GM12865 (cell line): ENCODE results near the gene EFCAB9.
"Not testable (repeated sequence)": the region's sequence is repeated elsewhere in the genome, so short reads cannot be mapped to it uniquely, and the experiment has no call there.

Experiments used
- DNase-seq: peaks from one replicate; pipeline ENCODE4 v3.0.0; 2010; ENCODE audit warnings: low read depth
- H3K4me3 ChIP-seq: 2 replicates; pipeline ENCODE4 v1.5.1; 2011; ENCODE audit warnings: mild to moderate bottlenecking, low read depth, low read length, control low read depth
- TF ChIP-seq, protein P1 (sequence below): IDR thresholded peaks from 2 replicates; pipeline ENCODE4 v1.5.1; 2011; ENCODE audit warnings: low read length, control low read depth, low read depth, inconsistent platforms; ENCODE audit not compliant: insufficient read depth; ENCODE audit errors: missing control alignments

EFCAB9 gene

DNA sequence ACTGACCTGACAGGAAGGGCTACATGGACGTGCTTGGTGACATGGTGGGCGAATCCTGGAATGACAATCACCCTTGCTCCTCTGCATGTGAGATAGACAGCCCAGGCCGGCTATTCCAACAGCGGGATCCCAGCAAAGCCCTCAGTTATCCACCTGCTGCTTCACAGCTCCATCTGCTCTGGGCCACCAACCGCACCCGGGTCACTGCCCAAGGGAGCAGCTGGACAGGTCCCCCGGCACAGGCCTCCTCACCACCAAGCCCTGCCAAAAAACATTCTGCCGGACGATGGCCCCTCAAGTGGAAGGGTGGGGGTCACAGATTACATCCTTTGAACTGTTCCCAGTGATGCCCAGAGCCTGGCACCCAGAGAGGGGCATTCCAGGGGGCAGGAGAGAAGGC lies 45.6 kb upstream of the EFCAB9 start:
- TF ChIP-seq, protein P1, sequence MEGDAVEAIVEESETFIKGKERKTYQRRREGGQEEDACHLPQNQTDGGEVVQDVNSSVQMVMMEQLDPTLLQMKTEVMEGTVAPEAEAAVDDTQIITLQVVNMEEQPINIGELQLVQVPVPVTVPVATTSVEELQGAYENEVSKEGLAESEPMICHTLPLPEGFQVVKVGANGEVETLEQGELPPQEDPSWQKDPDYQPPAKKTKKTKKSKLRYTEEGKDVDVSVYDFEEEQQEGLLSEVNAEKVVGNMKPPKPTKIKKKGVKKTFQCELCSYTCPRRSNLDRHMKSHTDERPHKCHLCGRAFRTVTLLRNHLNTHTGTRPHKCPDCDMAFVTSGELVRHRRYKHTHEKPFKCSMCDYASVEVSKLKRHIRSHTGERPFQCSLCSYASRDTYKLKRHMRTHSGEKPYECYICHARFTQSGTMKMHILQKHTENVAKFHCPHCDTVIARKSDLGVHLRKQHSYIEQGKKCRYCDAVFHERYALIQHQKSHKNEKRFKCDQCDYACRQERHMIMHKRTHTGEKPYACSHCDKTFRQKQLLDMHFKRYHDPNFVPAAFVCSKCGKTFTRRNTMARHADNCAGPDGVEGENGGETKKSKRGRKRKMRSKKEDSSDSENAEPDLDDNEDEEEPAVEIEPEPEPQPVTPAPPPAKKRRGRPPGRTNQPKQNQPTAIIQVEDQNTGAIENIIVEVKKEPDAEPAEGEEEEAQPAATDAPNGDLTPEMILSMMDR = no peak
- H3K4me3 ChIP-seq = no peak overlapping the region
- DNase-seq = no peak

DNA sequence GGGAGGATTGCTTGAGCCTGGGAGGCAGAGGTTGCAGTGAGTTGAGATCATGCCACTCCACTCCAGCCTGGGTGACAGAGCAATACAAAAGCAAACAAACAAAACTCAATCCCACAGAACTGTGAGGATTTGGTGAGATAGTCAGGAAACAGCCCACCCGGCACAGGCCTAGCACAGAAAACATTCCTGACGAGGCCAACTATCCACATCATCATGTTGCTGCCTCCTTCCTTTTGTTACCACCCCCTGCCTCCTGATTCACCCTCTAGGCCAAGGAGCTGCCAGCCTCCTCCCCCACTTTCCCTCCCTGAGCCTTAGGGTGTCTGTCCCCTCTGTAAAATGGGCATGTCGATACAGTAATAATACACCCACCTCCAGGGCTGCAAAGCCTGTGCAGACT lies 44.9 kb upstream of the EFCAB9 start:
- TF ChIP-seq, protein P1 = no peak
- no peak for DNase-seq
- no peak overlapping the region for H3K4me3 ChIP-seq

DNA sequence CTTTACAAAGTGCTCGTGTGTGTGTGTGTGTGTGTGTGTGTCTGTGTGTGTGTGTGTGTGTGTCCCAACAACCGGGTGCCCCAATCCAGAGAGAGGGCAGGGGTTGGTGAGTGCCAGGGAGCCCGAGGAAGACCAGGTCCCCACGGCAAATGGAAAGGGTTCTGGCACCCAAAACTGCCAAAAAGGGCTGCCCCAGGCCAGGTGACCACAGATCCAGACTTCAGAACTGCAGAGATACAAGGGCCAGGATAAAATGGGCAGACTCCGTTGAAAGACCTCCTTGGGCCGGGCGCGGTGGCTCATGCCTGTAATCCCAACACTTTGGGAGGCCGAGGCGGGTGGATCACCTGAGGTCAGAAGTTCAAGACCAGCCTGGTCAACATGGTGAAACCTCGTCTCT lies 44.5 kb upstream of the EFCAB9 start:
- not testable (repeated sequence) for H3K4me3 ChIP-seq, DNase-seq

DNA sequence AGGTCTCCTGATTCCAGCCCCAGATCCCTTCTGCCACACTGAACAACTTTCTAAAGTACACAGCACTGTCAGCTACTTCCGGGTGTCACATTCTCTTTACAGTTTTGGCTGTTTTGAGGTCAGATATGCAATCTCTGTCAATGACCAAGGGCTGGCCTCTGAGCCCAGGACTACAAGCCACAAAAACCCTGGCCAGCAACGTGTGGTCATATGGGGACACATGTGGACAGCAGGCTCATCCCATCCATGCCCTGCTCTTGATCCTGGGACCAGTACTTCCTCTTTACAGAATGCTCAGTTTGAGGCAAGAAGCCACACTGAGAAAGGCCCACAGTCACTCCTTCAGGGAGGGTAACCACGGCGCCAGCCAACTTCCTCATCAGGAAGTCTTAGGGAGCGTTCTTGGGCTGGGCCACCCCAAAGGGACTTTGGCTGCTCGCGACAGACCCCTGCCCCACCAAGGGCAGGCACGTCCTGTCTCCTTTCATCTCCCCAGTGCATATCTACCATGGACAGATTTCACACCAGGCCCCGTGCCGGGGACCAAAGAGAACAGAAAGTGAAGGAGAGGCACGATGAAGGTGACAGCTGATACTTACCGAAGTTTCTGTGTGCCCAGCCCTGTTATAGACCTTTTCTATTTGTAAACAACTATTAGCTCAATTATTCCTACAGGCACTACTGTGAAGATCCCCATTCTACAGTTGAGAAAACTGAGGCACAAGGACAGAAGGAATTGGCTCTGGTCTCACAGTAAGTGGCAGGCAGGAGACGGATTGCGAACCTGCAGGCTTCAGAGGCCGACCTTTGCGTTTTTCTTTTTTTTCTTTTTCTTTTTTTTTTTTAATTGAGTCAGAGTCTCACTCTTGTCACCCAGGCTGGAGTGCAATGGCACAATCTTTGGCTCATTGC lies 43.2 kb upstream of the EFCAB9 start:
- TF ChIP-seq, protein P1 = no peak
- no peak overlapping the region; the same call in none of the 2 replicates for H3K4me3 ChIP-seq
- peak; percentile 58 for DNase-seq

DNA sequence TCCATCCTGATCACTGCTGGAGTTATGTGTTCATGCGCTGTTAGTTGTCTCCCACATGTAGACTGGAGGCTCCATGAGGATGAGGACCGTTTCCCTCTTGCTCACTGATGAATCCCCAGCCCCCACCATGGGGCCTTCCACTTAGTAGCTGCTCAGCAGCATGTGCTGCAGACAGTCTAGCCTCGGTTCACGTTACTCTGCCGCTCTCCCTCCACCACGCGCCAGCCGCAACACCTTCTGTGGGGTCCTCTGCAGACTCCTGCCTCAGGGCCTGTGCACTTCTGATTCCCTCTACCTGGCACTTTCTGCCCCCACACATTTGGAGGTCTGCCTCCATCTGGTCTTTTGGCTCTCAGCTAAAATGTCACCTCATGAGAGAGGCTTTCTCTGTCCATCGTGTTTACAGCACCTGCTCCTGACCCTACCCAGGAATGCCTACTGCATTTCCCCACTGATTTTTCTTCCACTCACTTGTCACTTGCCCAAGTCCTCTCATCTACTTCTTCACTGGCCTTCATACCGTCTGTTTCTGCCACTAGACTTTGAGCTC lies 42.2 kb upstream of the EFCAB9 start:
- no peak for DNase-seq

DNA sequence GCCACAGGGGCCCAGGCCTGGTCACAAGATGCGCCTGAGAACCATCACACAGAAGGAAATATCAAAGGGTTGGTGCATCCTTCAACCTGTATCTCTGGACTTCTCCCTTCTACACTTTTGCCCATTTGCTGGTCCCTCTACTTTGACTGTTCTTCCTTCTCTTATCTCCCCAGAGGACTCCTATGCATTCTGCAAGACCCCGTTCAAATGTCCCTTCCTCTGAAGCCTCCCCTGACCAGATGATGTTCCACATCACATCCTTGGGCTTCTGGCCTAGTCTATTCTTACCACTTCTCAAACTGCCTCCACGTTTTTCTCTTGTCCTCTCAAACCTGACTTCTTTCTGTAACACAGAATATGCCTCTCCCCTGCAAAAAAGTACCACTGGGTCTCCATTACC lies 40.3 kb upstream of the EFCAB9 start:
- no peak for DNase-seq
- TF ChIP-seq, protein P1 = no peak
- no peak overlapping the region for H3K4me3 ChIP-seq

More for the DNA sequence above, 42.2 kb upstream of the EFCAB9 start:
- TF ChIP-seq, protein P1 = no peak
- no peak overlapping the region for H3K4me3 ChIP-seq

DNA sequence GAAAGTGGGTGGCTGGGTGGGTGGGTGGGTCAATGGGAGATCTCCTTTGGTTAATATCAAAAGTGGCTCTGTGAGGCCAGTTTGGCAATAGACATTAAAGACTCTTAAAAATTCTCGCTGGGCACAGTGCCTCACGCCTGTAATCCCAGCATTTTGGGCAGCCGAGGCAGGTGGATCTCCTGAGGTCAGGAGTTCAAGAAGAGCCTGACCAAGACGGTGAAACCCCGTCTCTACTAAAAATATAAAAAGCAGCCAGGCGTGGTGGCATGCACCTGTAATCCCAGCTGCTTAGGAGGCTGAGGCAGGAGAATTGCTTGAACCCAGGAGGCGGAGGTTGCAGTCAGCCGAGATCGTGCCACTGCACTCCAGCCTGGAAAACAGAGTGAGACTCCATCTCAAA lies 38.9 kb upstream of the EFCAB9 start:
- DNase-seq = peak; percentile 48
- H3K4me3 ChIP-seq = not testable (repeated sequence)

DNA sequence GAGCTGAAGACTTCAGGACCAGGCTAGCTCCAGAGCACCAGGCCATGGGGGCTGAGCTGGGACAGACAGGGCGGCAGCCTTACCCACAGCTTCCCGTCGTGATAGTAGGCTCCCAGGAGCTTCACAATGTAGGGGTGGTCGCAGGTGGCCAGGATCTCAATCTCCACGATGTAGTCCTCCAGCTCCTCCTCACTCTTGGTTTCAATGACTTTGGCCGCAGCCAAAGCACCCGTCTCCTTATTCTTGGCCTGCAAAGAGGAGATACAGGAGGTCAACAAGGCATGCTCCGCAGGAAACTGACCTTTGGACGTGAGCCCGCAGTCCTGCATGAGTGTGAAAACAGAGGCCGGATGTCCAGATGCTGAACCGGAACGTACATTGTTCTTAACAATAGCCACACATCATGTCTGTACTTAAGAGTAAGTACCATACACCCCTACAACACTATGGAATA lies 37.4 kb upstream of the EFCAB9 start:
- H3K4me3 ChIP-seq = no peak overlapping the region
- TF ChIP-seq, protein P1 = no peak
- DNase-seq = no peak
